ENCODE measurements around the gene DBF4B.

The DBF4B gene

GRCh38 chr17:44782326-44782850, 73.9 kb downstream of the DBF4B start:
- peaks cover 46% of the 10 kb centered on the region for H3K4me1 ChIP-seq (ENCODE audit: insufficient read depth, low read length)
- no peaks in the 10 kb centered on the region for H3K36me3 ChIP-seq (ENCODE audit: insufficient read depth, low read length)
- no peaks in the 10 kb centered on the region for H3K9me3 ChIP-seq (ENCODE audit: low read length)
- H3K27me3 ChIP-seq (ENCODE audit: control insufficient read depth in 1 of 2, insufficient read depth in 2 of 2, low read length in 2 of 2): no peaks in the 10 kb centered on the region
- H3K9ac ChIP-seq (ENCODE audit: low read length): no peak overlapping the region
- H3K27ac ChIP-seq (ENCODE audit: low read depth, low read length): peak overlapping the region; percentile 77
- H3K4me3 ChIP-seq (ENCODE audit: low read depth in 1 of 2, low read length in 2 of 2): no peak overlapping the region

DNA sequence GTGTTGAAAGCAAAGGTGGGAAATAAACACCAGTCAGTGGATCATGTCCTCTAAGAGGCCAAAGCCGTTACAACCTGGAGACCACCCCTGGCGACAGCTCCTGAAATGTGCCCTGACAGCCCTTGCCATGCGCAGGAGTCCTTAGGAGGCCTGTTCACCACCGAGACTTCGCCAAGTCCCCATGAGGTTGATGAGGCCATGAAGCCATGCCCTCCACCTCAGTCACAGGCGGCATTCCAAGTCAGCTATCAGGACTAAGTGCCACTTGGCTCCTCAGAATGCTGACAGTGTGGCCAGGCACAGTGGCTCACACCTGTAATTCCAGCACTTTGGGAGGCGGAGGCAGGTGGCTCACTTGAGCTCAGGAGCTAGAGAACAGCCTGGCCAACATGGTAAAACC, 77.5 kb downstream of the DBF4B start:
- Histone ChIP-seq H3K4me1 (ENCODE audit: insufficient read depth, low read length) (peaks cover 39% of the 10 kb centered on the region), H3K9me3 (ENCODE audit: low read length) (no peaks in the 10 kb centered on the region), H3K27me3 (ENCODE audit: control insufficient read depth in 1 of 2, insufficient read depth in 2 of 2, low read length in 2 of 2) (no peaks in the 10 kb centered on the region), H3K36me3 (ENCODE audit: insufficient read depth, low read length) (no peaks in the 10 kb centered on the region), H3K9ac (ENCODE audit: low read length) (no peak overlapping the region), H3K4me3 (ENCODE audit: low read depth in 1 of 2, low read length in 2 of 2) (no peak overlapping the region), H3K27ac (ENCODE audit: low read depth, low read length) (no peak overlapping the region)

GRCh38 chr17:44786551-44787081, 78.2 kb downstream of the DBF4B start:
- Histone ChIP-seq H3K4me3 (ENCODE audit: low read depth in 1 of 2, low read length in 2 of 2) (peak overlapping the region in 1 of 2 donors; percentile 35), H3K9me3 (ENCODE audit: low read length) (no peaks in the 10 kb centered on the region), H3K36me3 (ENCODE audit: insufficient read depth, low read length) (no peaks in the 10 kb centered on the region), H3K9ac (ENCODE audit: low read length) (no peak overlapping the region), H3K27me3 (ENCODE audit: control insufficient read depth in 1 of 2, insufficient read depth in 2 of 2, low read length in 2 of 2) (no peaks in the 10 kb centered on the region), H3K4me1 (ENCODE audit: insufficient read depth, low read length) (peaks cover 37% of the 10 kb centered on the region), H3K27ac (ENCODE audit: low read depth, low read length) (peak overlapping the region; percentile 59)

GRCh38 chr17:44787271-44787940, 78.9 kb downstream of the DBF4B start:
- H3K9me3 ChIP-seq (ENCODE audit: low read length): no peaks in the 10 kb centered on the region
- no peak overlapping the region for H3K9ac ChIP-seq (ENCODE audit: low read length)
- H3K4me1 ChIP-seq (ENCODE audit: insufficient read depth, low read length): peaks cover 29% of the 10 kb centered on the region
- no peaks in the 10 kb centered on the region for H3K36me3 ChIP-seq (ENCODE audit: insufficient read depth, low read length)
- H3K27ac ChIP-seq (ENCODE audit: low read depth, low read length): peak overlapping the region; percentile 52
- H3K4me3 ChIP-seq (ENCODE audit: low read depth in 1 of 2, low read length in 2 of 2): peak overlapping the region in 1 of 2 donors; percentile 35
- H3K27me3 ChIP-seq (ENCODE audit: control insufficient read depth in 1 of 2, insufficient read depth in 2 of 2, low read length in 2 of 2): no peaks in the 10 kb centered on the region

- H3K4me3 ChIP-seq (ENCODE audit: low read depth in 1 of 2, low read length in 2 of 2): no peak overlapping the region
- H3K36me3 ChIP-seq (ENCODE audit: insufficient read depth, low read length): no peaks in the 10 kb centered on the region
- no peaks in the 10 kb centered on the region for H3K27me3 ChIP-seq (ENCODE audit: control insufficient read depth in 1 of 2, insufficient read depth in 2 of 2, low read length in 2 of 2)
- H3K4me1 ChIP-seq (ENCODE audit: insufficient read depth, low read length): peaks cover 22% of the 10 kb centered on the region
- H3K9me3 ChIP-seq (ENCODE audit: low read length): no peaks in the 10 kb centered on the region
- no peak overlapping the region for H3K9ac ChIP-seq (ENCODE audit: low read length)
- no peak overlapping the region for H3K27ac ChIP-seq (ENCODE audit: low read depth, low read length)
Observed at GRCh38 chr17:44788139-44788538, 79.7 kb downstream of the DBF4B start.

DNA sequence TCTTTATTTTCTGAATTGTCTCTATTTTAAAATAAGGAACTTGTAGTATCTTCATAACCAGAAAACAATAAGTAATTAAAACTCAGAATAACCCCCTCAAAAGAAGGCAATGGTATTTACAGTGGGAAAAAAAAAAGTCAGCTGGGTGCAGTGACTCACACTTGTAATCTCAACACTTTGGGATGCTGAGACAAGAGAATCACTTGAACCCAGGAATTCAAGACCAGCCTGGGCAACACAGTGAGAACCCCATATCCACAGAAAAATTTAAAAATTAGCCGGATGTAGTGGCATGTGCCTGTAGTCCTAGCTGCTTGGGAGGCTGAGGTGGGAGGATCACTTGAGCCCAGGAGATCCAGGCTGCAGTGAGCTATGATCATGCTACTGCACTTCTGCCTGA, 83.8 kb downstream of the DBF4B start:
- Histone ChIP-seq H3K27ac (ENCODE audit: low read depth, low read length) (no peak overlapping the region), H3K4me3 (ENCODE audit: low read depth in 1 of 2, low read length in 2 of 2) (no peak overlapping the region), H3K9me3 (ENCODE audit: low read length) (no peaks in the 10 kb centered on the region), H3K27me3 (ENCODE audit: control insufficient read depth in 1 of 2, insufficient read depth in 2 of 2, low read length in 2 of 2) (no peaks in the 10 kb centered on the region), H3K36me3 (ENCODE audit: insufficient read depth, low read length) (no peaks in the 10 kb centered on the region), H3K9ac (ENCODE audit: low read length) (no peak overlapping the region), H3K4me1 (ENCODE audit: insufficient read depth, low read length) (peaks cover 23% of the 10 kb centered on the region)

GRCh38 chr17:44793885-44794842, 85.7 kb downstream of the DBF4B start:
- Histone ChIP-seq H3K36me3 (ENCODE audit: insufficient read depth, low read length) (no peaks in the 10 kb centered on the region), H3K27ac (ENCODE audit: low read depth, low read length) (peak overlapping the region; percentile 35), H3K4me1 (ENCODE audit: insufficient read depth, low read length) (peaks cover 33% of the 10 kb centered on the region), H3K27me3 (ENCODE audit: control insufficient read depth in 1 of 2, insufficient read depth in 2 of 2, low read length in 2 of 2) (no peaks in the 10 kb centered on the region), H3K9me3 (ENCODE audit: low read length) (no peaks in the 10 kb centered on the region), H3K9ac (ENCODE audit: low read length) (no peak overlapping the region), H3K4me3 (ENCODE audit: low read depth in 1 of 2, low read length in 2 of 2) (no peak overlapping the region)

GRCh38 chr17:44794851-44795413, 86.5 kb downstream of the DBF4B start:
- no peaks in the 10 kb centered on the region for H3K9me3 ChIP-seq (ENCODE audit: low read length)
- no peak overlapping the region for H3K9ac ChIP-seq (ENCODE audit: low read length)
- peak overlapping the region; percentile 35 for H3K27ac ChIP-seq (ENCODE audit: low read depth, low read length)
- no peaks in the 10 kb centered on the region for H3K27me3 ChIP-seq (ENCODE audit: control insufficient read depth in 1 of 2, insufficient read depth in 2 of 2, low read length in 2 of 2)
- no peak overlapping the region for H3K4me3 ChIP-seq (ENCODE audit: low read depth in 1 of 2, low read length in 2 of 2)
- H3K4me1 ChIP-seq (ENCODE audit: insufficient read depth, low read length): peaks cover 38% of the 10 kb centered on the region
- H3K36me3 ChIP-seq (ENCODE audit: insufficient read depth, low read length): peaks cover 4% of the 10 kb centered on the region

DNA sequence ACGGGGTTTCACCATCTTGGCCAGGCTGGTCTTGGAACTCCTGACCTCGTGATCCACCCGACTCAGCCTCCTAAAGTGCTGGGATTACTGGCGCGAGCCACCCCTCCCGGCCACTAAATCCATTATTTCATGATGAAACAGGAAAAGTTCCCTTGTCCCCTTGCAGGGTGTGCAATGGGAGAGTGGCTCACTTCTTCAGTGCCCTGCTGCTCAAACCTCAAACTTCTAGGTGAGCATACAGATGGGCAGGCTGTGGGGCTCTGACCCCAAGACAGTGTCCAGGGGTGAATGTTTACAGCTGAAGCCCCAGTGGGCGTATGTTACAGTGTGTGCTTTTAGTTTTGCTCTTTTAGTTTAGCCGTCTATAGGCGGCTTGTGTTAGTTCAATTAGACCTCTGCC, 87.0 kb downstream of the DBF4B start:
- peaks cover 4% of the 10 kb centered on the region for H3K36me3 ChIP-seq (ENCODE audit: insufficient read depth, low read length)
- no peaks in the 10 kb centered on the region for H3K27me3 ChIP-seq (ENCODE audit: control insufficient read depth in 1 of 2, insufficient read depth in 2 of 2, low read length in 2 of 2)
- H3K9me3 ChIP-seq (ENCODE audit: low read length): no peaks in the 10 kb centered on the region
- H3K4me3 ChIP-seq (ENCODE audit: low read depth in 1 of 2, low read length in 2 of 2): no peak overlapping the region
- no peak overlapping the region for H3K27ac ChIP-seq (ENCODE audit: low read depth, low read length)
- H3K4me1 ChIP-seq (ENCODE audit: insufficient read depth, low read length): peaks cover 43% of the 10 kb centered on the region
- H3K9ac ChIP-seq (ENCODE audit: low read length): no peak overlapping the region

DNA sequence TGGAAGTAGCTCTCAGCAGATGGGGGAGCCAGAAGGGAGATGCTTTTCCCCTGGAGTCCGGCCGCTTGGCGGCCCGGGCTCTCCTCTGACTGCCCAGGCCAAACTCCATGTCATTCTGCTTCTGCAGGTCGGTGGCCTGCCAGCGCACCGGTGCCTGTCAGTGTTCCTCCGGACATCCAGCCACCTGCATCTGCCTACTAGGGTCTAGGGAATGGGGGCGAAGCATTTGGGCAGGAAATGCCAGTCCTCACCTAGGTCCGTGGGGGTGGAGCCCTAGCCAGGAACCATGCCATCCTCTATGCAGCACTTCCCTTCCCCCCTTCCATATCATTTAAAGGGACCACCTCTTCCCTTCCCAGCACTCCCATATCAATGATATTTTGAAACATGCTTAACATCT, 87.5 kb downstream of the DBF4B start:
- H3K4me1 ChIP-seq (ENCODE audit: insufficient read depth, low read length): peaks cover 44% of the 10 kb centered on the region
- peak overlapping the region; percentile 87 for H3K27ac ChIP-seq (ENCODE audit: low read depth, low read length)
- H3K9me3 ChIP-seq (ENCODE audit: low read length): no peaks in the 10 kb centered on the region
- H3K4me3 ChIP-seq (ENCODE audit: low read depth in 1 of 2, low read length in 2 of 2): no peak overlapping the region
- no peaks in the 10 kb centered on the region for H3K27me3 ChIP-seq (ENCODE audit: control insufficient read depth in 1 of 2, insufficient read depth in 2 of 2, low read length in 2 of 2)
- H3K9ac ChIP-seq (ENCODE audit: low read length): no peak overlapping the region
- peaks cover 4% of the 10 kb centered on the region for H3K36me3 ChIP-seq (ENCODE audit: insufficient read depth, low read length)

GRCh38 chr17:44796731-44797130, 88.3 kb downstream of the DBF4B start:
- H3K9ac ChIP-seq (ENCODE audit: low read length): no peak overlapping the region
- H3K9me3 ChIP-seq (ENCODE audit: low read length): no peaks in the 10 kb centered on the region
- H3K36me3 ChIP-seq (ENCODE audit: insufficient read depth, low read length): peaks cover 4% of the 10 kb centered on the region
- peaks cover 46% of the 10 kb centered on the region for H3K4me1 ChIP-seq (ENCODE audit: insufficient read depth, low read length)
- H3K4me3 ChIP-seq (ENCODE audit: low read depth in 1 of 2, low read length in 2 of 2): no peak overlapping the region
- no peaks in the 10 kb centered on the region for H3K27me3 ChIP-seq (ENCODE audit: control insufficient read depth in 1 of 2, insufficient read depth in 2 of 2, low read length in 2 of 2)
- H3K27ac ChIP-seq (ENCODE audit: low read depth, low read length): no peak overlapping the region
